Measurements from ENCODE around the gene HESX1.

HESX1 gene

DNA sequence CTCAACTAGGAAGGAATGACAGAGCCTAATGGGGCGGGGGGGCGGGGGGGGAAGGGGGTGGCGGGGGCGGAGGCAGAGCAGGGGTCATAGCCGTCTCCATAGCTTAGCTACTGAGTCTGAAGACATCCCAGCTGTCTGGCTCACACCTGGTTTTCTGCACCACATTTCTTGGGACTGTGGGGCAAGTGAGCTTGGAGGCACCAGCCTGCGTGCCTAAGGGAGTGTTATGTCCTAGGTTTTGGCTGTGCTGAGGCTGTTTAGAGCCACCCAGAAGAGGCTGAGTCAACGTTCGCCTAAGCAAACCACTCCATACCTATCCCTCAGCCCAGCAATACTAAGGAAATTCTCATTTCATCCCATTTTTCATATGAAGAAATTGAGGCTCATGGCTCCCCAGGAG, 36.0 kb downstream of the HESX1 start:
- no peak for DNase-seq (ENCODE audit: low read depth)
- H3K4me3 ChIP-seq (replicated peaks; ENCODE audit: low read depth, low read length), result peak overlapping the region; percentile 63
- TF ChIP-seq, protein P1, sequence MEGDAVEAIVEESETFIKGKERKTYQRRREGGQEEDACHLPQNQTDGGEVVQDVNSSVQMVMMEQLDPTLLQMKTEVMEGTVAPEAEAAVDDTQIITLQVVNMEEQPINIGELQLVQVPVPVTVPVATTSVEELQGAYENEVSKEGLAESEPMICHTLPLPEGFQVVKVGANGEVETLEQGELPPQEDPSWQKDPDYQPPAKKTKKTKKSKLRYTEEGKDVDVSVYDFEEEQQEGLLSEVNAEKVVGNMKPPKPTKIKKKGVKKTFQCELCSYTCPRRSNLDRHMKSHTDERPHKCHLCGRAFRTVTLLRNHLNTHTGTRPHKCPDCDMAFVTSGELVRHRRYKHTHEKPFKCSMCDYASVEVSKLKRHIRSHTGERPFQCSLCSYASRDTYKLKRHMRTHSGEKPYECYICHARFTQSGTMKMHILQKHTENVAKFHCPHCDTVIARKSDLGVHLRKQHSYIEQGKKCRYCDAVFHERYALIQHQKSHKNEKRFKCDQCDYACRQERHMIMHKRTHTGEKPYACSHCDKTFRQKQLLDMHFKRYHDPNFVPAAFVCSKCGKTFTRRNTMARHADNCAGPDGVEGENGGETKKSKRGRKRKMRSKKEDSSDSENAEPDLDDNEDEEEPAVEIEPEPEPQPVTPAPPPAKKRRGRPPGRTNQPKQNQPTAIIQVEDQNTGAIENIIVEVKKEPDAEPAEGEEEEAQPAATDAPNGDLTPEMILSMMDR (IDR thresholded peaks at IDR 0.05; ENCODE audit: low read length, missing control alignments), result no peak

DNA sequence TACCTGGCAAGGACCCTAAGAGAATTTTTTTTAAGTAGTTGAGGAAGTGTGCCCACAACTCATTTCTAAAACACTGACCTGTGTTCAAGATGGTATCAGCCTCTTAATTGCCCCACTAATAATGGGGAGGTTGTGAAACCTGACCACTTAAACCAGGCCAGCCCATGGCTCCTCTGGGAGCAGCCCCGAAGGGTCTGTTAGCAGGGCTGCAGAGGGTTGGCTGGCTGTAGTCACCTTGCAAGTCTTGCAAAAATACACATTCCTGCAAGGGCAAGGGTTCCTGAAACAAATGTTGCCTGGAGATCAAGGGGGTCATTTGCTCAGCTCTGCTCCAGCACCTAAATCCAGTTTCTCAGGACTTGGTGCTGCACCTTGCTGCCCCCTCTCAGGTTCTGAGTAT, 37.9 kb downstream of the HESX1 start:
- TF ChIP-seq, protein P1 (IDR thresholded peaks at IDR 0.05; ENCODE audit: low read length, missing control alignments), result no peak
- no peak for DNase-seq (ENCODE audit: low read depth)

DNA sequence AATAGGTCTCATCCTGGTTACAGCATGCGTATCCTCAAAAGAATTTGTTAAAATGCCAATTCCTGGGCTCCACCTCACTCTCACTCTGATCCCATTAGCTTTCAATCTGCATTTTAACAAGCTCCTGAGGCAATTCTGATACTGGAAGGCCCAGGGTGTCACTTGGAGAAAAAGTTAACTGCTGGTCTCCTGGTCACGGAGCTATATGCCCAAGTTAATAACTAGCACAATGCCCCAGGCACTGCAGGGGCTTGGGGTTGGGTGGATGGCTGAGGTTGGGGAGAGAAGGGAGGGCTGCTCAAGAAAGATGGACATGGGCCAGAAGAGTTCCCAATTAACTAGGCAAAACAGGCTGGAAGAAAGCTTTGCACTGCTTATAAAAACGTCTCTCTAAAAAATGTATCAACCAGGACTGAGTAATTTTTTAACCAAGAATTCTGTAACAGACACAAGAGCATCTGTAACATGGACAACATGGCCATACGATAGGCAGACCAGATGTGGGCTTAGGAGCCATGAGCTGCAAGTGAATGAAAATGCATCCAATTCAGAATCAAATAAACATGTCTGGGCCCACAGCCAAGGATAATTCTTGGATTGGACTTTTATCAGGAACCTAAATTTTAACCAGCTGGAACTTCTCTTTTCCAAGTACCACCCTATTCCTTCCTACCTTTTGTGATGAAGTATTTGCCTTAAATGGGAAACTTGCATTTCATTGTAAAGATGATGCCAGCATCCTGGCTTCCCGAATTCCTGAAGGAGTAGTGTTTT, 38.8 kb downstream of the HESX1 start:
- DNase-seq (ENCODE audit: low read depth), result peak; percentile 58
- no peak overlapping the region for H3K4me3 ChIP-seq (replicated peaks; ENCODE audit: low read depth, low read length)
- TF ChIP-seq, protein P1 (IDR thresholded peaks at IDR 0.05; ENCODE audit: low read length, missing control alignments), result no peak

More for the DNA sequence above, 37.9 kb downstream of the HESX1 start:
- no peak overlapping the region for H3K4me3 ChIP-seq (replicated peaks; ENCODE audit: low read depth, low read length)

DNA sequence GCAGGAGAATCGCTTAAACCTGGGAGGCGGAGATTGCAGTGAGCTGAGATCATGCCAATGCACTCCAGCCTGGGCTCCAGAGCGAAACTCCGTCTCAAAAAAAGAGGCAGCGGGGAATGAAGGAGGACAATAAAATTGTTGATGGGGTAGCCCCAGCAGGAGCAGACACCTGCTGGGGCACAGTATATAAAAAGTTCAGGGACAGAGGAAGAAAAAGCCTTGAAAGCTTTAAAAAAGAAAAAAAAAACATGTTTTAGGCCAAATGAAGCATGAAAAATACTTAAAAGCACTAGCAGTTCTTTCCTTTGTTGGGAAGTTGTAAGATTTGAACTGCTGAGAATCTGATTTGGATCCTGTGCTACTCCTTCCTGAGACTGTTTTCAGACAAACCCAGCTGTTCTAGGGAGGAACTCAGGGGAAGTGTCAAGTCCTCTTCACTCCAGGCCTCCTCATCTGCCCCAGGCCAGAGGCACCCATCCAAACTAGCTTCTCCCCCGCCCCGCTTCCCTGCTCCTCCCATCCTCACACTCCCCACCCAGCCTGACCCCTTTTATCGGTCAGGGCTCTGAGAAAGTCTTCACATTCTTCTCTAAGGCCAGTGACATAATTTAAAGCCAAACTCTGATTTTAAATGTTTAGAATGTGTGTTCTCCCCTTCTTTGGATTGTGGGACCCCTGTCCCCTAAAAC, 39.6 kb downstream of the HESX1 start:
- H3K4me3 ChIP-seq (replicated peaks; ENCODE audit: low read depth, low read length), result no peak overlapping the region
- TF ChIP-seq, protein P1 (IDR thresholded peaks at IDR 0.05; ENCODE audit: low read length, missing control alignments), result no peak
- peak; percentile 36 for DNase-seq (ENCODE audit: low read depth)

DNA sequence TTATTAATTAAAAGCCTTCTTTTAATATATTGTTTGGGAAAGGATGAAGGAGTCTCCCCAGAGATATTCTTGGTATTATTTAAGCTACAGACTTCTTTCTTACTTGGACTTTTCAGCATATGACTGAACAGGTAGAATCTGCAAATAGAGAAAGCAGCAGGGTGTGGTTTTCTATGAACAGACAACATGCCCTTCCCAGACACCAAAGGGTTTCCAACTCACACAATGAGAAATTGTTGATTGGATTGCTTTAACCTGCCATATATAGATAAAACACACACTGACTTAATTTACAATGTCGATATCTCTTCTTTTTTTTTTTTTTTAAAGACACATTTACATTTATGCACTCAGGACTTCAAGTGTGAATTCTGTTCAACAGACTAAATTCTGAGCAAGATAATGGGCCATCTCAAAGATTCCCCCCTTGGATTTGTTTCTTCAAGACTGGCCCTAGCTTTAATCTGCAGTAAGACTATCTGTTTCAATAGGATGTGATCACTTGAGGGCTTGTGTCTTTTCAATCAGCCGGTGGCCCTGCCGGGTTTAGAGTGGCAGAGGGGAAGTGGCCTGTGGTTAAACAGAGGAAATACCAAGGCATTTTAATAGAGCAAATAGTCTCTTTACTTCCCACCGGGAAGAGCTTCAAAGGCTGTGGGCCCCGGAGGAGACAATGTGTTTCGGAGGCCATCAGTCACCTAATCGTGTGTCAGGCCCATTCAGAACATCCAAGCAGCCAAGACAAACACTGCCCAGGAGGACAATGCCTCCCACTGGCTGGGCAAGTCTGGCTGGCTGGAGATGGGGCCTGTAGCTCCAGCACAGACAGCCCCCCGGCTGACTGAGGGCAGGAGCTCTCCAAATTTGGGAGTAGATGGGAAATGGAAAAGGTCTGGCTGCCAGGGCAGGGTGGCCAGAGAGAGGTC, 40.7 kb downstream of the HESX1 start:
- TF ChIP-seq, protein P1 (IDR thresholded peaks at IDR 0.05; ENCODE audit: low read length, missing control alignments), result no peak
- no peak for DNase-seq (ENCODE audit: low read depth)
- H3K4me3 ChIP-seq (replicated peaks; ENCODE audit: low read depth, low read length), result no peak overlapping the region

DNA sequence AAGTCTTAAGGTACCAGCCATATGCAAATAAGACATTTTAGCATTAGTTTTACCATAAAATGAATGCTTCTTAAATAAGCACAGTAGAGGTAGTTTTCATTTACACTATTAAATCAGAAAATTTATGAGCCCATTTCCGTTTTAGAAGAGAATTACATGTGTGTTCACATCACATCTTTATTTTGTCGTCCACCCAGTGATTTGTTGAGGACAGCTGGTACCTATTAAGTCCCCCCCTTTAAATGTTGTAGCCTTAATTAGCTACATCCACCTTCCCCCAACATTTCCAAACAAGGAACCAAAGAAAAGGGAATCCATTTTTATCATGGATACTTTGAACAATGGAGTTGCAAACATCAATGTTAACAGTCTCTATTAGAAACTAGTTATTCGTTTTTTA, 41.5 kb downstream of the HESX1 start:
- H3K4me3 ChIP-seq (replicated peaks; ENCODE audit: low read depth, low read length), result no peak overlapping the region
- TF ChIP-seq, protein P1 (IDR thresholded peaks at IDR 0.05; ENCODE audit: low read length, missing control alignments), result no peak
- no peak for DNase-seq (ENCODE audit: low read depth)
